PFSK-1 (cell line): Measurements from ENCODE around the gene STAM2.

Source experiments
- POLR2AphosphoS5 ChIP-seq: IDR thresholded peaks from 2 replicates; pipeline ENCODE4 v1.6.1; 2012; ENCODE audit warnings: low read depth, mild to moderate bottlenecking, control low read depth, low read length, moderate library complexity
- SIN3A ChIP-seq: IDR thresholded peaks from 2 replicates; pipeline ENCODE4 v1.6.1; 2012; ENCODE audit warnings: mild to moderate bottlenecking, low read length, moderate library complexity, borderline replicate concordance; ENCODE audit not compliant: insufficient read depth
- TAF1 ChIP-seq: IDR thresholded peaks from 2 replicates; pipeline ENCODE4 v1.6.1; 2012; ENCODE audit warnings: low read length, control low read depth, borderline replicate concordance; ENCODE audit not compliant: insufficient read depth
- TF ChIP-seq, protein P1 (sequence below), 2 experiments: IDR thresholded peaks; 2 replicates each; pipeline versions ENCODE4 v1.6.1 to v1.8.0; 2011 to 2012; ENCODE audit warnings: low read depth in 2 of 2, low read length in 2 of 2, control low read depth in 1 of 2, inconsistent platforms in 1 of 2, mild to moderate bottlenecking in 1 of 2, moderate library complexity in 1 of 2; ENCODE audit not compliant: insufficient read depth in 1 of 2

DNA sequence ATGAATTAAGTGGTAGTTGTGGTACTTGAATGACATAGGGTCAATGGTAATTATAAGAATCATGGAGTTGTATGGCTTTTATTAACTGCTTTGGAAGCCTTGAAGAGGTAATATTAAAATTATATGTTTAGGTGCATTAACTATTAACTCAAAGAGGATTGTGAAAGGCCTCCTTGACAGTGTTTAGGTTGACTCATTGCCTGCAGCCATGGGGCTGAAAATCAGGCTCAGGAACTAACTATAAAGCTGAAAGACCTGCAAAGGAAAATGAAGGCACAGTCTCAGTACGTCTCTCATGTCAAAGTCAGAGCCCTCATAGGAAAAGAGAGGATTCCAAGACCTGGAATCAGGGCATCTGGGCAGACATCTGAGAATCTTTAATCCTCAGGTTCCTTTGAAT lies 107.7 kb downstream of the STAM2 start:
- no peak for TF ChIP-seq TAF1
- TF ChIP-seq POLR2AphosphoS5 = no peak
- TF ChIP-seq, protein P1, sequence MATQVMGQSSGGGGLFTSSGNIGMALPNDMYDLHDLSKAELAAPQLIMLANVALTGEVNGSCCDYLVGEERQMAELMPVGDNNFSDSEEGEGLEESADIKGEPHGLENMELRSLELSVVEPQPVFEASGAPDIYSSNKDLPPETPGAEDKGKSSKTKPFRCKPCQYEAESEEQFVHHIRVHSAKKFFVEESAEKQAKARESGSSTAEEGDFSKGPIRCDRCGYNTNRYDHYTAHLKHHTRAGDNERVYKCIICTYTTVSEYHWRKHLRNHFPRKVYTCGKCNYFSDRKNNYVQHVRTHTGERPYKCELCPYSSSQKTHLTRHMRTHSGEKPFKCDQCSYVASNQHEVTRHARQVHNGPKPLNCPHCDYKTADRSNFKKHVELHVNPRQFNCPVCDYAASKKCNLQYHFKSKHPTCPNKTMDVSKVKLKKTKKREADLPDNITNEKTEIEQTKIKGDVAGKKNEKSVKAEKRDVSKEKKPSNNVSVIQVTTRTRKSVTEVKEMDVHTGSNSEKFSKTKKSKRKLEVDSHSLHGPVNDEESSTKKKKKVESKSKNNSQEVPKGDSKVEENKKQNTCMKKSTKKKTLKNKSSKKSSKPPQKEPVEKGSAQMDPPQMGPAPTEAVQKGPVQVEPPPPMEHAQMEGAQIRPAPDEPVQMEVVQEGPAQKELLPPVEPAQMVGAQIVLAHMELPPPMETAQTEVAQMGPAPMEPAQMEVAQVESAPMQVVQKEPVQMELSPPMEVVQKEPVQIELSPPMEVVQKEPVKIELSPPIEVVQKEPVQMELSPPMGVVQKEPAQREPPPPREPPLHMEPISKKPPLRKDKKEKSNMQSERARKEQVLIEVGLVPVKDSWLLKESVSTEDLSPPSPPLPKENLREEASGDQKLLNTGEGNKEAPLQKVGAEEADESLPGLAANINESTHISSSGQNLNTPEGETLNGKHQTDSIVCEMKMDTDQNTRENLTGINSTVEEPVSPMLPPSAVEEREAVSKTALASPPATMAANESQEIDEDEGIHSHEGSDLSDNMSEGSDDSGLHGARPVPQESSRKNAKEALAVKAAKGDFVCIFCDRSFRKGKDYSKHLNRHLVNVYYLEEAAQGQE (IDR thresholded peaks at IDR 0.05; ENCODE audit: insufficient read depth in 1 of 2, low read depth in 2 of 2, low read length in 2 of 2) = no peak
- TF ChIP-seq SIN3A = no peak
